GM21381 (cell line): ENCODE results near the gene SLAMF1.
"Not testable (repeated sequence)": the region's sequence is repeated elsewhere in the genome, so short reads cannot be mapped to it uniquely, and the experiment has no call there.

ENCODE experiments used
- ATAC-seq: cut with Tn5 transposase; IDR thresholded peaks from one replicate; pipeline ENCODE4 v1.9.1; 2021; ENCODE audit warnings: mild to moderate bottlenecking, moderate library complexity; ENCODE audit not compliant: unreplicated experiment

SLAMF1 gene

GRCh38 chr1:160665330-160666078, 18.7 kb upstream of the SLAMF1 start:
- ATAC-seq = no peak

DNA sequence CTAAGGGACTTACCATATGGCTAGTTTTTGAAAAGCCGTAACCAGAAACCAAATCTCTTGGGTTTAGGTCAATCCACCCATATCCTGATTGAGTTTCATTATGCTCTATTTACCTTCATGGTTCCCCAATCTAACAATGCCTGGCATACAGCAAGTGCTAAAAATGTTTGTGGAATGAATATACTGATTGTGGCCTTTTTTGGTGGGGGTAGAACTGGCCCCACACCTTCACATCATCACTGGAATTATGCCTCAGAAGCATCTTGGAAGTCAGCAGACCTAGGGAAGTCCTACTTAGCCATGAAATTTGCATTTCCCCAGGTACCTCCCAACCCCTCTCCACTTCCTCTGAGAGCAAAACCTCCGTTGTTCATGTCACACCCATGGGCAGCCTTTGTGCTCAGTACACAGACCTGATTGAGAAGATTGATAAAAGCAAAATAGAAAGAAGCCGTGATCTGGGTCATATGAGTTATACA, 17.8 kb upstream of the SLAMF1 start:
- peak; percentile 80 for ATAC-seq

DNA sequence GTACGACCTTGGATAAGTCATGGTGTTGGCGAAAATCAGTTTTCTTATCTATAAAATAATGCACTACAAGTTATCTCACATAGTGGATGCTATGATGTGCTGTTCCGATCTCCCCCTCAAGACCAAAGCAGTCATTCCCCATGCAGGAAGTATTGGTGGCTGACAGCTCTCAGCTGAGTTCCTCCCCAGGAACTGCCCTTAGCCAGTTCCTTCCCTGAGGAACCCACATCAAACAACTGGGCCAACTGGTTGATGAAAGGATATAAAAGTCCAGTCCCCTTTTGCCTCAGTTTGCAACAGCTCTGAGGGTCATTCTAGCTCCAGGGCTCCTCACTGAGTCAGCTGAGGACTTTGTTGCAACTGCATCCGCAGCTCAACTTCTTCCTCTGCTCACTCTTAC, 16.1 kb upstream of the SLAMF1 start:
- no peak for ATAC-seq

DNA sequence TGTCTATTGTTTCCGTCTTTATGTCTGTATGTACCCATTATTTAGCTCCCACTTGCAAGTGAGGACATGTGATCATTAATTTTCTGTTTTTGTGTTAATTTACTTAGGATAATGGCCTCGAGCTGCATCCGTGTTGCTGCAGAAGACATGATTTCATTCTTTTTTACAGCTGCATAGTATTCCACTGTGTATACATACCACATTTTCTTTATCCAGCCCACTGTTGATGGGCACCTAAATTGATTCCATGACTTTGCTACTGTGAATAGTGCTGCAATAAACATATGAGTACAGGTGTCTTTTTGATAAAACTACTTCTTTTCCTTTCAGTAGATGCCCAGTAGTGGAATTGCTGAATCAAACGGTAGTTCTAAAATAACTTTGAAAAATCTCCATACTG, 12.7 kb upstream of the SLAMF1 start:
- no peak for ATAC-seq

GRCh38 chr1:160658814-160659193, 12.0 kb upstream of the SLAMF1 start:
- ATAC-seq = no peak

GRCh38 chr1:160658162-160658813, 11.4 kb upstream of the SLAMF1 start:
- ATAC-seq = no peak

DNA sequence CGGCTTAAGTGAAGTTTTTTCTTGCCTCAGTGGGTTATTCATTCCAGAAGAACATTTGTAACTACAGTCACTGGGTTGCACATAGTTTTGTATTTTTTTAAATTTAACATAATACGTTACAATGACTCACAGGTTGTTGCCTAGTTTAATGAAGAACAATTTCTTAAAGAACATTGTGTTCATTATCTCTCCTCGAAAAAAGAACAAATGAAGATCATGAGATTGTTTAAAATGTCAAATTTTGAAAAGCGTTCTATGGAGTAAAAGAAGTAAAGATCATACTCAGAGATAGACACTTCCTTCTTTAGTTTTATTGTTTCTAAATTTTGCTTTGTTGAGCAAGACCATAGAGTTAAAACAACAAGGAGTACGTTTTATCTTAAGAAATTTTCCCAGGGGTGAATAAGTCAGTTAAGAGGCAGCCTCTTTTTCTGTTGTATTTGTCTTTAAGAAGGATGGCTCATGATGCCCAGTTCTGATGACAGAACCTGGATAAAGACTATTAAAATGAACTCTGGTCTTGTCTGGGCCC, 10.5 kb upstream of the SLAMF1 start:
- no peak for ATAC-seq

- no peak for ATAC-seq
Measured at GRCh38 chr1:160656737-160657136, 9.9 kb upstream of the SLAMF1 start.

DNA sequence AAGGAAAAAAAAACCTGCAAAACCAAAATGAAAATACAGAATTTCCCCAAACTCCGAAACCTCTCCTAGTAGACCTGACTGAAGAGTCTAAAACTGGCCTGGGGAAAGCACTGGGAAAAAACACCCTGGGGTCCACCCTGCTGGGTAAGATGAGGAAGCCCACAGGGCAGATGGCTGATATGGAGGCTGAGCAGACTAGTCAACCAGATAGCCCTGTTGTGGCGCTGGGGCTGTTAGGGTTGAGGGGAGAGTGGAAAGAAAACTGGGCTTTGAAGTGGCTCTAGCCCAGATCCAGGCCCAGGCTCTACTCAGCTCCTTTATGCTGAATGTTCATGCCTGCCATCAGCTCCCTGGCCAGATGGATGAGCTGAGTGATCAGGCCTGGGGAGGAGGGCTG, 6.8 kb upstream of the SLAMF1 start:
- no peak for ATAC-seq

DNA sequence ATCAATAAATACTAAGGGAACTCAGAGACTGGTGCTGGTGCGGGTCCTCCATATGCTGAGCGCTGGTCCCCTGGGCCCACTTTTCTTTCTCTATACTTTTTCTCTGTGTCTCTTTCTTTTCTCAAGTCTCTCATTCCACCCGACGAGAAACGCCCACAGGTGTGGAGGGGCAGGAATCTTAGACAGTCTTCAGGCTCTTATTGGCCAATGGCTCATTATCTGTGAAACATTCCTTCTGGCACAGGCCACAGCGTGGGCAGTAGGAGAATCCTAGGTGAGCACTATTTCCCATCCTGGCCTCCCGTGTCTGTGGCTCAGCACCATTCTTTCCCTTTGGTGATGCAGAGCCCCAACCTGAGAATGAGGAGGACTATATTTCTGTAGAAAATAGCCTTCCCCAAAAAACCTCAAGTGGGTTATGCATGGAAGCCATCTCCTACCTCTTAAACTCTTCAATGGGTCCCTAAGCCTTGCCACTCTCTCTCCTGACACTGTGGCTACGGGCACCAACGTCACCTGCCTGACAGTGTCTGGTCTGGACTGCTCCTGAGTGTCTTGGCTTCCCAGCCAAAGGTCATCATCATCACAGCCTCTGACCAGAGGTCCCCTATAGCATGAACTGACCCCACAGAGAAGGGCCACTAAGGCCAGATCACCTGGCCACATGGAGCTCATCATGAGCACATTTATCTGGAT, 6.2 kb upstream of the SLAMF1 start:
- no peak for ATAC-seq

DNA sequence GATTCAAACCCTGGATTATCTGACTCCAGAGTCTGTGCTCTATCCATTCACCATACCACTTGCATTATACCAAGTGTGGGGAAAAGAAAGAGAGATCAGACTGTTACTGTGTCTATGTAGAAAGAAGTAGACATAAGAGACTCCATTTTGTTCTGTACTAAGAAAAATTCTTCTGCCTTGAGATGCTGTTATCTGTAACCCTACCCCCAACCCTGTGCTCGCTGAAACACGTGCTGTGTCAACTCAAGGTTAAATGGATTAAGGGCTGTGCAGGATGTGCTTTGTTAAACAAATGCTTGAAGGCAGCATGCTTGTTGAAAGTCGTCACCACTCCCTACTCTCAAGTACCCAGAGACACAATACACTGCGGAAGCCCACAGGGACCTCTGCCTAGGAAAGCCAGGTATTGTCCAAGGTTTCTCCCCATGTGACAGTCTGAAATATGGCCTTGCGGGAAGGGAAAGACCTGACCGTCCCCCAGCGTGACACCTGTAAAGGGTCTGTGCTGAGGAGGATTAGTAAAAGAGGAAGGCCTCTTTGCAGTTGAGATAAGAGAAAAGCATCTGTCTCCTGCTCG, 5.3 kb upstream of the SLAMF1 start:
- ATAC-seq = not testable (repeated sequence)

DNA sequence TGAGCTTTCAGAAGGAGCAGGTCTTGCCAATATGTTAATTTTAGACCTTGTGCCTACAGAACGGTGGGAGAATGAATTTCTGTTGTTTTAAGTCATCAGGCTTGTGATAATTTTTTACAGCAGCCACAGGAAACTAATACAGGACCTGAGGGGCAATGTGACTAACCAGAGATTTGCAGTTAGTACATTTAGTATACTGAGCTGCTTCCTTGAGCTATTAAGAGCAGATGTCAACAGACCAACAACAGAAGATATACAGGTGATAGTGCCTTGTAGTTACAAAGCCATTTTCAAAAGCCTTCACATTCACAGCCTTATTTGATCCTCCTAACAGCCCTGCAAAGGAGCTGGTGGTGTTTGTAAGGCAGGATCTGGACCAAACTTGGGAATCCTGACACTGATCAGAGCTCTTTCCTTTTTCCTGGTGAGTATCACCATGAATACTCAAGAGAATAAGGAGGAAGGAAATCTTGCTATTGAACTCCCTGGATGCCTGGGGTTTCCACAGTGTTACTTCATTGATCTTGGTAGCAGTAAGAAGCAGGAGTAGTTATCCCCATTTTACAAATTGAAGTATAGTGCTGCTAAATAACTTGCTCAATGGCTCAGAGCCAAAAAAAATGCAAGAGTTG, 4.7 kb upstream of the SLAMF1 start:
- ATAC-seq = no peak

GRCh38 chr1:160647329-160647720, 481 bp upstream of the SLAMF1 start:
- no peak for ATAC-seq

DNA sequence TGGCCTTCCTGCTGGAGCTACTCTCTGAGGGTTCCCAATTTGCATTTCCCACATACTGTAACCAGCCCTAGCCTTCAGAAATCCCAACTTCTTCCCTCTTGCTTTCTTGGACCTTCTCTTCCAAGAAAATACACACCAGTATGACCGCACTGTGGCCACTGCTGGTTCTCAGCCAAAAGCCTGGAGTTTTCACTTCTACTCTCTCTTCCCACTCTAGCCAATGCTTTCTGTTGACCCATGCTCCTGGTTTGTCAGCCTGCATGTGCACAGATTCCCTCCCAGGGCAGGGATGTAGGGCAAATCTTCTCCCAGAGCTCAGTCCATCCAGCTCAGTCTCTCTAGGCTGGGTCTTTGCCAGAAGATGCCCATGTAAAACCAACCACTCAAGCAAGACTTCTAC, 664 bp downstream of the SLAMF1 start:
- ATAC-seq = no peak

- no peak for ATAC-seq
Measured at GRCh38 chr1:160645386-160646130, 1.3 kb downstream of the SLAMF1 start.

- no peak for ATAC-seq
Measured at GRCh38 chr1:160644399-160644798, 2.4 kb downstream of the SLAMF1 start.

GRCh38 chr1:160643138-160643537, 3.7 kb downstream of the SLAMF1 start:
- ATAC-seq = no peak

DNA sequence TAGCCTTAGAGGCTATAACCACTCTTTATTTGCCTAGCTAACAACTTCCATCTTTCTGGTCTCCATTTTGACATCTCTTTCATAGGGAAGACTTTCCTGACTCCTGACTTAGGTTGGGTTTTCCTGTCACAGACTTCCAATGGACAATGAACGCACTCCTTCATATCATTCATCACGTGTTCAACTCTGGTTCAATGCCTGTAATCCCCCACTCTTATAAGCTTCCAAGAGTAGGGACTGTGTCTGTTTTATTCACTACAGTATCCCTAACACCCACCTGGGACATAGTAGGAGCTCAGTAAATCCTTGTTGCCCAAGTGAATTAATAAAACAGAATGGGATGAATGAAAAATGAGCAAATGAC, 4.6 kb downstream of the SLAMF1 start:
- ATAC-seq = no peak

GRCh38 chr1:160641323-160642280, 5.2 kb downstream of the SLAMF1 start:
- ATAC-seq = no peak
